ENCODE results near the gene PKN1. TPM values are rescaled to one million over a fixed set of nuclear protein-coding genes. Genes with fewer than 3 reads are reported as not detected.

The PKN1 gene
- total and polyA plus RNA-seq, 2 experiments from 2014 or later = 86.8 to 201 TPM

- TF ChIP-seq ZNF462 (CRISPR knock-in tag; IDR thresholded peaks at IDR 0.05) (no peak), CTCF (conservative IDR thresholded peaks at IDR 0.05; ENCODE audit: low read depth in 2 of 2) (no peak), ETS1 (IDR thresholded peaks at IDR 0.05) (no peak)
Measured at GRCh38 chr19:14463747-14464146, 30.6 kb downstream of the PKN1 start (continued).

- peaks cover 3% of the 10 kb centered on the region; the same call in 1 of the 3 replicates for H3K4me1 Mint-ChIP-seq
- H3K4me3 Mint-ChIP-seq = no peak overlapping the region
- ATAC-seq (no peak), DNase-seq (ENCODE audit: low spot score) (no peak)
- no peaks in the 10 kb centered on the region for H3K9me3 Mint-ChIP-seq
- H3K27me3 Mint-ChIP-seq (ENCODE audit: insufficient read depth, low read depth, poor library complexity) = peaks cover 10% of the 10 kb centered on the region
- no peaks in the 10 kb centered on the region for H3F3A ChIP-seq (replicated peaks; ENCODE audit: low read depth)
- H3K4me2 ChIP-seq = no peak overlapping the region
- H3K27ac ChIP-seq (ENCODE audit: low read depth) = no peak overlapping the region
- no peaks in the 10 kb centered on the region for H3K27me3 ChIP-seq (ENCODE audit: insufficient read depth)
- no peak overlapping the region for H3K27ac Mint-ChIP-seq
- no peaks in the 10 kb centered on the region for H3K79me2 ChIP-seq (replicated peaks; ENCODE audit: insufficient read depth)
- H3K4me1 ChIP-seq (ENCODE audit: insufficient read depth) = no peaks in the 10 kb centered on the region
- H3K36me3 Mint-ChIP-seq (ENCODE audit: low read depth) = peaks cover 35% of the 10 kb centered on the region
- H2AFZ ChIP-seq = no peak overlapping the region
- no peaks in the 10 kb centered on the region for H3K9me2 ChIP-seq (ENCODE audit: insufficient read depth)
- H3K4me3 ChIP-seq = no peak overlapping the region
- H3K36me3 ChIP-seq (ENCODE audit: insufficient read depth) = peaks cover 13% of the 10 kb centered on the region; the same call in 1 of the 2 replicates
- no peaks in the 10 kb centered on the region; the same call in 1 of the 2 replicates for H4K20me1 ChIP-seq (replicated peaks; ENCODE audit: insufficient read depth)
- TF ChIP-seq POLR2AphosphoS5 (IDR thresholded peaks at IDR 0.05; ENCODE audit: low read depth) (no peak), REST (IDR thresholded peaks at IDR 0.05; ENCODE audit: unreplicated experiment) (no peak), CREB1 (CRISPR knock-in tag; IDR thresholded peaks at IDR 0.05; ENCODE audit: low read depth) (no peak), EZH2phosphoT487 (IDR thresholded peaks at IDR 0.05; ENCODE audit: unreplicated experiment) (no peak), NANOG (IDR thresholded peaks at IDR 0.05; ENCODE audit: borderline replicate concordance) (no peak), ETS1 (IDR thresholded peaks at IDR 0.05) (no peak), EZH2 (IDR thresholded peaks at IDR 0.05; ENCODE audit: low read depth, unreplicated experiment) (no peak), JUNB (IDR thresholded peaks at IDR 0.05; ENCODE audit: unreplicated experiment) (no peak), STAT1 (IDR thresholded peaks at IDR 0.05; ENCODE audit: unreplicated experiment) (no peak)
Measured at GRCh38 chr19:14467391-14467790, 34.3 kb downstream of the PKN1 start.
